HCT116 (cell line): ENCODE data around the gene RIPK3. TPM values are rescaled to one million over a fixed set of nuclear protein-coding genes. Genes with fewer than 3 reads are reported as not detected.

Experiments used
- ATAC-seq: fragments of 200-7000 bp; cut with Tn5 transposase; 2 replicates; pipeline ENCODE4 v1.9.1; 2020; ENCODE audit warnings: mild to moderate bottlenecking, moderate library complexity
- BruUV-seq: library from RNA; stranded (reverse); fragments of 400-500 nt; replicated peaks from 2 replicates; lab custom pipeline; 2021; lab: Mats Ljungman, UMichigan
- CTCF ChIA-PET: fragments of 300-600 bp; sonication (Branson Sonifier 250); formaldehyde crosslinking; loops from one replicate; lab custom pipeline; 2021; ENCODE audit warnings: antibody characterized with exemption; lab: Charles Lee
- POLR2A ChIA-PET: fragments of 300-600, 350-600 bp; sonication (Branson Sonifier 250); formaldehyde crosslinking; loops from one replicate; lab custom pipeline; 2021; ENCODE audit warnings: antibody characterized with exemption; lab: Charles Lee
- RAD21 ChIA-PET, 2 experiments: fragments of 300-600 bp; sonication (Branson Sonifier 250); formaldehyde crosslinking; loops; one replicate each; lab custom pipeline; 2023; ENCODE audit warnings: low total read pairs in 2 of 2; ENCODE audit not compliant: uncharacterized antibody in 2 of 2, unreplicated experiment in 2 of 2, low non-redundant PET in 1 of 2; lab: Charles Lee
- DNase-seq: peaks from one replicate; pipeline ENCODE4 v3.0.0-alpha.2; 2010; ENCODE audit warnings: low read depth, low spot score
- H2AFZ ChIP-seq: fragments of 200-600 bp; shearing (Covaris generic), sonication (generic); 2 replicates; pipeline ENCODE4 v1.6.1; 2017; ENCODE audit warnings: low read depth, mixed run types, mixed read lengths, antibody characterized with exemption, low read length; ENCODE audit not compliant: poor library complexity, severe bottlenecking
- H3K27ac ChIP-seq: 2 replicates; pipeline ENCODE4 v1.5.1; 2012; ENCODE audit warnings: low read depth, low read length
- H3K27me3 ChIP-seq: fragments of 200-600 bp; sonication (generic); 2 replicates; pipeline ENCODE4 v1.6.1; 2016; ENCODE audit warnings: mixed run types, low read length, mixed read lengths; ENCODE audit not compliant: insufficient read depth
- H3K36me3 ChIP-seq, 2 experiments: fragments of 200-500 bp in 1 of 2; fragments of 200-600 bp in 1 of 2; sonication (Bioruptor generic) in 1 of 2; sonication (generic) in 1 of 2; 2 replicates each; pipeline versions ENCODE4 v1.5.1 to v1.6.1; 2014 to 2016; ENCODE audit warnings: low read length in 2 of 2, inconsistent platforms in 1 of 2, mixed read lengths in 1 of 2, mixed run types in 1 of 2; ENCODE audit not compliant: insufficient read depth in 2 of 2, control insufficient read depth in 1 of 2
- H3K4me1 ChIP-seq, 2 experiments: fragments of 200-600 bp in 1 of 2; sonication (generic) in 1 of 2; 2 replicates each; pipeline versions ENCODE4 v1.5.1 to v1.6.1; 2012 to 2017; ENCODE audit warnings: low read length in 2 of 2, inconsistent platforms in 1 of 2, mild to moderate bottlenecking in 1 of 2, mixed read lengths in 1 of 2, mixed run types in 1 of 2, moderate library complexity in 1 of 2; ENCODE audit not compliant: insufficient read depth in 2 of 2, control insufficient read depth in 1 of 2
- H3K4me2 ChIP-seq: fragments of 200-600 bp; sonication (generic); 2 replicates; pipeline ENCODE4 v1.6.1; 2017; ENCODE audit warnings: mixed run types, low read length, mixed read lengths
- H3K4me3 ChIP-seq, 2 experiments: fragments of 200-600 bp in 1 of 2; sonication (generic) in 1 of 2; replicated peaks in 1 of 2; 2 replicates each; pipeline ENCODE4 v1.5.1; 2011 to 2016; ENCODE audit warnings: low read length in 2 of 2, control low read depth in 1 of 2, low read depth in 1 of 2, mild to moderate bottlenecking in 1 of 2, mixed read lengths in 1 of 2, mixed run types in 1 of 2
- H3K79me2 ChIP-seq: fragments of 200-600 bp; sonication (generic); 2 replicates; pipeline ENCODE4 v1.6.1; 2017; ENCODE audit warnings: mild to moderate bottlenecking, mixed run types, low read length, moderate library complexity, mixed read lengths; ENCODE audit not compliant: insufficient read depth
- H3K9ac ChIP-seq: fragments of 200-600 bp; sonication (generic); 2 replicates; pipeline ENCODE4 v1.6.1; 2016; ENCODE audit warnings: low read length, mixed read lengths
- H3K9me2 ChIP-seq: fragments of 200-600 bp; sonication (generic), shearing (Covaris generic); 2 replicates; pipeline ENCODE4 v1.6.1; 2017; ENCODE audit warnings: mixed run types, mild to moderate bottlenecking, moderate library complexity; ENCODE audit not compliant: insufficient read depth
- H3K9me3 ChIP-seq, 2 experiments: fragments of 200-500 bp in 1 of 2; fragments of 200-600 bp in 1 of 2; sonication (Bioruptor generic) in 1 of 2; sonication (generic) in 1 of 2; 2 replicates each; pipeline ENCODE4 v1.6.1; 2014 to 2017; ENCODE audit warnings: low read length in 2 of 2, mixed read lengths in 2 of 2, inconsistent platforms in 1 of 2, low read depth in 1 of 2, mild to moderate bottlenecking in 1 of 2, mixed run types in 1 of 2, moderate library complexity in 1 of 2; ENCODE audit not compliant: control insufficient read depth in 1 of 2, insufficient read depth in 1 of 2
- H4K20me1 ChIP-seq: fragments of 200-600 bp; sonication (generic), shearing (Covaris generic); 2 replicates; pipeline ENCODE4 v1.6.1; 2017; ENCODE audit warnings: mixed run types, mild to moderate bottlenecking, moderate library complexity; ENCODE audit not compliant: insufficient read depth
- CBX3 ChIP-seq: IDR thresholded peaks from 2 replicates; pipeline ENCODE4 v1.6.1; 2012; ENCODE audit warnings: low read depth
- EGR1 ChIP-seq: IDR thresholded peaks from 2 replicates; pipeline ENCODE4 v1.6.1; 2012; ENCODE audit warnings: low read depth
- FOSL1 ChIP-seq: IDR thresholded peaks from 2 replicates; pipeline ENCODE4 v1.6.1; 2012; ENCODE audit warnings: low read depth
- JUND ChIP-seq: IDR thresholded peaks from 2 replicates; pipeline ENCODE4 v1.6.1; 2012
- POLR2A ChIP-seq: IDR thresholded peaks from 2 replicates; pipeline ENCODE4 v1.7.0; 2011; ENCODE audit warnings: borderline replicate concordance; ENCODE audit not compliant: insufficient read depth, insufficient read length; ENCODE audit errors: extremely low read depth
- POLR2AphosphoS5 ChIP-seq: IDR thresholded peaks from 2 replicates; pipeline ENCODE4 v1.6.1; 2011; ENCODE audit warnings: mild to moderate bottlenecking, low read depth, low read length, moderate library complexity
- RAD21 ChIP-seq: IDR thresholded peaks from 2 replicates; pipeline ENCODE4 v1.6.1; 2012; ENCODE audit warnings: low read depth, mild to moderate bottlenecking
- YY1 ChIP-seq: IDR thresholded peaks from 2 replicates; pipeline ENCODE4 v1.6.1; 2011; ENCODE audit warnings: low read length, low read depth, moderate library complexity, mild to moderate bottlenecking; ENCODE audit not compliant: insufficient replicate concordance; ENCODE audit errors: extremely low read depth
- ZFX ChIP-seq: fragments of 450-650 bp; IDR thresholded peaks from 2 replicates; pipeline ENCODE4 v1.6.1; 2017
- ZNF274 ChIP-seq: fragments of 200-500 bp; sonication (Bioruptor generic); IDR thresholded peaks from 2 replicates; pipeline ENCODE4 v1.6.1; 2014; ENCODE audit warnings: mild to moderate bottlenecking, low read depth, low read length, inconsistent platforms
- intact Hi-C: fragments of 100-400 bp; cut with micrococcal nuclease; formaldehyde crosslinking; loops from 2 replicates; pipeline ENCODE4 v1.10.0; 2022
- total RNA-seq: library from RNA; stranded (reverse); gene quantifications from one replicate; pipeline ENCODE4 v1.2.1, GENCODE V29; 2021; ENCODE audit not compliant: unreplicated experiment
- TF ChIP-seq, protein P1 (sequence below): IDR thresholded peaks from 2 replicates; pipeline ENCODE4 v1.6.1; 2012
- TF ChIP-seq, protein P2 (sequence below): IDR thresholded peaks from 2 replicates; pipeline ENCODE4 v1.6.1; 2011; ENCODE audit warnings: mild to moderate bottlenecking, low read length, moderate library complexity; ENCODE audit not compliant: insufficient replicate concordance; ENCODE audit errors: extremely low read depth
- TF ChIP-seq, protein P3 (sequence below), 3 experiments: fragments of 200-600 bp in 1 of 3; sonication (generic) in 1 of 3; IDR thresholded peaks in 2 of 3; conservative IDR thresholded peaks in 1 of 3; 2 replicates each; pipeline ENCODE4 v1.5.1; 2012 to 2017; ENCODE audit warnings: low read depth in 2 of 3, low read length in 2 of 3, antibody characterized with exemption in 1 of 3, borderline replicate concordance in 1 of 3, control low read depth in 1 of 3, mild to moderate bottlenecking in 1 of 3, mixed read lengths in 1 of 3, mixed run types in 1 of 3, moderate library complexity in 1 of 3; ENCODE audit not compliant: insufficient read depth in 1 of 3
- TF ChIP-seq, protein P4 (sequence below): IDR thresholded peaks from 2 replicates; pipeline ENCODE4 v1.6.1; 2012

RIPK3 gene
- total RNA-seq, 1 experiment from 2014 or later, result not detected

DNA sequence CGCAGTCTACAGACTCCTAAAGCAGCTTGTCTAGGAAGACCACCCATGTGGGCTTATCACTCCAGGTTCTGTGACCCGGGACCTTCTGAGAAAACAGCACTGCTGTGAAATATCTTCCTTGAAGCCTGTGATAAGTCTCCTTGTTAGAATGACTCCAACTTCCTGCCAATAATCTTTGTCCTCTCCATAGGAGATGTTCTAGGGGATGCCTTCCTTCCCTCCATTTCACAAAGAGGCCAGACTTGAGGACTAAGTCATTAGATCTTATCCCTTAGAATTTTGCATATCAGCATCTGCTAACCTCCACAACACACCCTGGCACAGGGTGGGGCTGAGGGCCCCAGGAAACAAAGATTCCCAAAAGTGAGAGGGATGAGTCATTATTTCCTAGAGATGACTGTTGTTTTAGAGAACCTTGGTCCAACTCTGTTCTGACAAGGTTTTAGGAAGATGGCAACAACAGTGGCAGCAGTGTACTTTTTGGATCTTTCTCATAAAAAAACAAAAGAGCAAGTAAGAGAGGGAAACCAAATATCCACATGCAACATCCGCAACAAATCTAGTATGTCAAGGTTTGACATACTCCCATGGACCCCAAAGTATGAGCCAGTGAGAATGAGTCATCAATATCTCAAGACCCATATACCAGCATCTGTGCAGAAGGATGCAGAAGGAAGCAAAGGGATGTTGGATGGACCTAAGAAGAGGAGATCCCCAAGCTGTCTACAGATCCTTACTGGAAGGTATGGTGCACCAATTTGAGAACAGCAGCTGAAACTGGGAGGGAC is 22.5 kb downstream of the RIPK3 start:
- Histone ChIP-seq H4K20me1 (no peaks in the 10 kb centered on the region), H3K4me2 (peak overlapping the region; percentile 47), H3K36me3 (no peaks in the 10 kb centered on the region)
- TF ChIP-seq ZNF274 (no peak), JUND (peak; percentile 55), RAD21 (no peak), FOSL1 (peak; percentile 66)
- TF ChIP-seq, protein P1, sequence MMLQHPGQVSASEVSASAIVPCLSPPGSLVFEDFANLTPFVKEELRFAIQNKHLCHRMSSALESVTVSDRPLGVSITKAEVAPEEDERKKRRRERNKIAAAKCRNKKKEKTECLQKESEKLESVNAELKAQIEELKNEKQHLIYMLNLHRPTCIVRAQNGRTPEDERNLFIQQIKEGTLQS, result no peak
- TF ChIP-seq, all 23 proteins: peak for 2
- no peak for DNase-seq
- CTCF ChIA-PET, result interaction anchor here (0.8 to 2.6 kb wide), 3 partner anchors 9 to 114 kb away, joined by 3 to 12 read pairs (median 7); partner anchors contain the start of gene CIDEB
- H3K27ac ChIP-seq, result no peak overlapping the region
- BruUV-seq, result no TSS peak
- no peaks in the 10 kb centered on the region for H3K9me2 ChIP-seq
- H3K9me3 ChIP-seq, result no peaks in the 10 kb centered on the region
- RAD21 ChIA-PET, result no interaction called here
- intact Hi-C loops, result no loop called here
- H3K4me3 ChIP-seq, result no peak overlapping the region
- POLR2A ChIA-PET, result no interaction called here
- H2AFZ ChIP-seq, result no peak overlapping the region
- peak; percentile 53 for ATAC-seq
- H3K79me2 ChIP-seq, result no peaks in the 10 kb centered on the region
- no peak overlapping the region for H3K9ac ChIP-seq
- 0 out of 2 replicates have a peak, but pooled peaks cover 4% of the 10 kb centered on the region for H3K27me3 ChIP-seq
- peaks cover 11 to 24% of the 10 kb centered on the region in 2 experiments for H3K4me1 ChIP-seq

DNA sequence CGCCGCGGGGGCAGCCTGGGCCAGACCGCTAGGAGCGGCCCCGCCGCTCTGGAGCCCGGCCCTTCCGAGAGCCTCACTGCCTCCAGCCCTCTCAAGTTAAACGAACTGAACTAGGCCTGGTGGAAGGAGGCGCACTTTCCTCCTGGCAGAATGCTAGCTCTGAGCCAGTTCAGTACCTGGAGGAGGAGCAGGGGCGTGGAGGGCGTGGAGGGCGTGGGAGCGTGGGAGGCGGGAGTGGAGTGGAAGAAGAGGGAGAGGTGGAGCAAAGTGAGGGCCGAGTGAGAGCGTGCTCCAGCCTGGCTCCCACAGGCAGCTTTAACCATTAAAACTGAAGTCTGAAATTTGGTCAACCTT is 23.2 kb downstream of the RIPK3 start:
- Histone ChIP-seq H3K79me2 (no peaks in the 10 kb centered on the region), H3K4me1 (peaks cover 11 to 24% of the 10 kb centered on the region in 2 experiments), H3K27me3 (0 out of 2 replicates have a peak, but pooled peaks cover 4% of the 10 kb centered on the region), H3K4me3 (no peak overlapping the region), H3K36me3 (no peaks in the 10 kb centered on the region), H3K27ac (no peak overlapping the region; the same call in 1 of the 2 replicates), H4K20me1 (no peaks in the 10 kb centered on the region), H3K9me2 (no peaks in the 10 kb centered on the region), H2AFZ (no peak overlapping the region), H3K9me3 (no peaks in the 10 kb centered on the region), H3K4me2 (peak overlapping the region; percentile 47), H3K9ac (no peak overlapping the region)
- intact Hi-C loops, result no loop called here
- BruUV-seq, result no TSS peak
- ChIA-PET RAD21 (no interaction called here), CTCF (interaction anchor here (0.8 to 1.7 kb wide), 2 partner anchors 9 to 115 kb away, joined by 3 to 7 read pairs; partner anchors contain the start of gene CIDEB), POLR2A (no interaction called here)
- no peak for DNase-seq
- ATAC-seq, result peak; percentile 14; the same call in 1 of the 2 replicates
- no peak for TF ChIP-seq POLR2AphosphoS5
- TF ChIP-seq, protein P1, result no peak
- TF ChIP-seq, protein P2, sequence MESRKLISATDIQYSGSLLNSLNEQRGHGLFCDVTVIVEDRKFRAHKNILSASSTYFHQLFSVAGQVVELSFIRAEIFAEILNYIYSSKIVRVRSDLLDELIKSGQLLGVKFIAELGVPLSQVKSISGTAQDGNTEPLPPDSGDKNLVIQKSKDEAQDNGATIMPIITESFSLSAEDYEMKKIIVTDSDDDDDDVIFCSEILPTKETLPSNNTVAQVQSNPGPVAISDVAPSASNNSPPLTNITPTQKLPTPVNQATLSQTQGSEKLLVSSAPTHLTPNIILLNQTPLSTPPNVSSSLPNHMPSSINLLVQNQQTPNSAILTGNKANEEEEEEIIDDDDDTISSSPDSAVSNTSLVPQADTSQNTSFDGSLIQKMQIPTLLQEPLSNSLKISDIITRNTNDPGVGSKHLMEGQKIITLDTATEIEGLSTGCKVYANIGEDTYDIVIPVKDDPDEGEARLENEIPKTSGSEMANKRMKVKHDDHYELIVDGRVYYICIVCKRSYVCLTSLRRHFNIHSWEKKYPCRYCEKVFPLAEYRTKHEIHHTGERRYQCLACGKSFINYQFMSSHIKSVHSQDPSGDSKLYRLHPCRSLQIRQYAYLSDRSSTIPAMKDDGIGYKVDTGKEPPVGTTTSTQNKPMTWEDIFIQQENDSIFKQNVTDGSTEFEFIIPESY, result no peak
- no peak for TF ChIP-seq POLR2A
- no peak for TF ChIP-seq YY1
- TF ChIP-seq EGR1, result no peak
- no peak for TF ChIP-seq ZFX
- no peak for TF ChIP-seq RAD21
- TF ChIP-seq ZNF274, result no peak
- TF ChIP-seq, protein P3, sequence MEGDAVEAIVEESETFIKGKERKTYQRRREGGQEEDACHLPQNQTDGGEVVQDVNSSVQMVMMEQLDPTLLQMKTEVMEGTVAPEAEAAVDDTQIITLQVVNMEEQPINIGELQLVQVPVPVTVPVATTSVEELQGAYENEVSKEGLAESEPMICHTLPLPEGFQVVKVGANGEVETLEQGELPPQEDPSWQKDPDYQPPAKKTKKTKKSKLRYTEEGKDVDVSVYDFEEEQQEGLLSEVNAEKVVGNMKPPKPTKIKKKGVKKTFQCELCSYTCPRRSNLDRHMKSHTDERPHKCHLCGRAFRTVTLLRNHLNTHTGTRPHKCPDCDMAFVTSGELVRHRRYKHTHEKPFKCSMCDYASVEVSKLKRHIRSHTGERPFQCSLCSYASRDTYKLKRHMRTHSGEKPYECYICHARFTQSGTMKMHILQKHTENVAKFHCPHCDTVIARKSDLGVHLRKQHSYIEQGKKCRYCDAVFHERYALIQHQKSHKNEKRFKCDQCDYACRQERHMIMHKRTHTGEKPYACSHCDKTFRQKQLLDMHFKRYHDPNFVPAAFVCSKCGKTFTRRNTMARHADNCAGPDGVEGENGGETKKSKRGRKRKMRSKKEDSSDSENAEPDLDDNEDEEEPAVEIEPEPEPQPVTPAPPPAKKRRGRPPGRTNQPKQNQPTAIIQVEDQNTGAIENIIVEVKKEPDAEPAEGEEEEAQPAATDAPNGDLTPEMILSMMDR (IDR thresholded peaks at IDR 0.05 in 2 of 3, conservative IDR thresholded peaks at IDR 0.05 in 1 of 3; ENCODE audit: borderline replicate concordance in 1 of 3, insufficient read depth in 1 of 3, low read depth in 2 of 3, low read length in 2 of 3), result no peak
- TF ChIP-seq, protein P4, sequence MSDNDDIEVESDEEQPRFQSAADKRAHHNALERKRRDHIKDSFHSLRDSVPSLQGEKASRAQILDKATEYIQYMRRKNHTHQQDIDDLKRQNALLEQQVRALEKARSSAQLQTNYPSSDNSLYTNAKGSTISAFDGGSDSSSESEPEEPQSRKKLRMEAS, result no peak
- no peak for TF ChIP-seq CBX3
